HepG2 (cell line): ENCODE data around the gene ZNF414. TPM values are rescaled to one million over a fixed set of nuclear protein-coding genes. Genes with fewer than 3 reads are reported as not detected.

ENCODE experiments used
- ATAC-seq: fragments of 200-7000 bp; cut with Tn5 transposase; 3 replicates; pipeline ENCODE4 v1.9.1; 2020; ENCODE audit warnings: mild to moderate bottlenecking, moderate library complexity
- BruUV-seq: library from RNA; stranded (reverse); fragments of 400-500 nt; replicated peaks from 2 replicates; lab custom pipeline; 2021; lab: Mats Ljungman, UMichigan
- CTCF ChIA-PET: fragments of 300-600 bp; formaldehyde crosslinking; extraction: SDS; loops from one replicate; lab custom pipeline; 2021; ENCODE audit warnings: low total read pairs, inconsistent platforms, low intra/inter-chr PET ratio; lab: Yijun Ruan, JAX
- POLR2A ChIA-PET: fragments of 350-600 bp; sonication (Branson Sonifier 250); formaldehyde crosslinking; loops from one replicate; lab custom pipeline; 2020; ENCODE audit warnings: antibody characterized with exemption, inconsistent platforms; lab: Yijun Ruan, JAX
- DNase-seq: peaks from one replicate; pipeline ENCODE4 v3.0.0-alpha.2; 2015; ENCODE audit warnings: low spot score
- FAIRE-seq: peaks from 3 replicates; lab custom pipeline; 2011; peaks lifted over from hg19 to GRCh38; lab: Jason Lieb, UNC
- H2AFZ ChIP-seq: one replicate; pipeline ENCODE4 v1.6.1; 2011; ENCODE audit warnings: low read length, inconsistent platforms
- H3K27ac ChIP-seq: fragments of 300-600 bp; 3 replicates; pipeline ENCODE4 v1.8.0; 2011; ENCODE audit warnings: mixed run types, mild to moderate bottlenecking, mixed read lengths, low read length, inconsistent platforms; ENCODE audit not compliant: insufficient read depth; ENCODE audit errors: extremely low read length
- H3K27me3 ChIP-seq, 2 experiments: fragments of 200-600 bp in 1 of 2; 2 replicates in 1 of 2; 3 replicates in 1 of 2; pipeline versions ENCODE4 v1.6.0 to v1.8.0; 2011; ENCODE audit warnings: low read length in 2 of 2, mild to moderate bottlenecking in 2 of 2, moderate library complexity in 2 of 2, inconsistent platforms in 1 of 2; ENCODE audit not compliant: insufficient read depth in 2 of 2, control insufficient read depth in 1 of 2
- H3K36me3 ChIP-seq, 2 experiments: fragments of 200-600 bp in 1 of 2; replicated peaks in 1 of 2; 2 replicates in 1 of 2; 3 replicates in 1 of 2; pipeline versions ENCODE4 v1.5.1 to v1.8.0; 2011; ENCODE audit warnings: low read length in 2 of 2, inconsistent platforms in 1 of 2; ENCODE audit not compliant: insufficient read depth in 2 of 2, control insufficient read depth in 1 of 2
- H3K4me1 ChIP-seq: 2 replicates; pipeline ENCODE4 v1.5.1; 2012; ENCODE audit warnings: low read length, inconsistent platforms; ENCODE audit not compliant: insufficient read depth
- H3K4me2 ChIP-seq: 2 replicates; pipeline ENCODE4 v1.6.0; 2011; ENCODE audit warnings: low read depth, low read length, inconsistent platforms
- H3K4me3 ChIP-seq, 3 experiments: fragments of 200-600 bp in 1 of 3; sonication (generic), shearing (Covaris generic) in 1 of 3; replicated peaks in 1 of 3; 2 replicates each; pipeline ENCODE4 v1.5.1; 2011 to 2016; ENCODE audit warnings: low read length in 3 of 3, inconsistent platforms in 2 of 3, low read depth in 2 of 3, mild to moderate bottlenecking in 2 of 3, control low read depth in 1 of 3, mixed read lengths in 1 of 3; ENCODE audit not compliant: insufficient read depth in 1 of 3
- H3K79me2 ChIP-seq: one replicate; pipeline ENCODE4 v1.6.1; 2011; ENCODE audit warnings: low read length, inconsistent platforms; ENCODE audit not compliant: insufficient read depth
- H3K9ac ChIP-seq: 2 replicates; pipeline ENCODE4 v1.6.0; 2011; ENCODE audit warnings: mild to moderate bottlenecking, low read depth, low read length, inconsistent platforms; ENCODE audit not compliant: insufficient read depth
- H3K9me3 ChIP-seq: 2 replicates; pipeline ENCODE4 v1.5.1; 2012; ENCODE audit warnings: mild to moderate bottlenecking, low read length
- H4K20me1 ChIP-seq: 2 replicates; pipeline ENCODE4 v1.6.0; 2011; ENCODE audit warnings: inconsistent platforms, mild to moderate bottlenecking, low read length, moderate library complexity; ENCODE audit not compliant: insufficient read depth
- ATM ChIP-seq: fragments of 450-650 bp; IDR thresholded peaks from 2 replicates; pipeline ENCODE4 v1.7.1; 2017; ENCODE audit warnings: mild to moderate bottlenecking, borderline replicate concordance
- SMAD1 ChIP-seq: sonication (generic); formaldehyde crosslinking; IDR thresholded peaks from 2 replicates; pipeline ENCODE4 v1.4.0; 2020; ENCODE audit warnings: missing genetic modification reagents, low read depth, mild to moderate bottlenecking, borderline replicate concordance
- SNAPC4 ChIP-seq: sonication (generic); formaldehyde crosslinking; IDR thresholded peaks from 2 replicates; pipeline ENCODE4 v1.4.0; 2020; ENCODE audit warnings: mild to moderate bottlenecking, missing genetic modification reagents
- ZNF275 ChIP-seq: sonication (generic); formaldehyde crosslinking; IDR thresholded peaks from 2 replicates; pipeline ENCODE4 v1.8.0; 2022; ENCODE audit warnings: missing genetic modification reagents, mild to moderate bottlenecking, inconsistent platforms, borderline replicate concordance
- ZNF546 ChIP-seq: sonication (generic); formaldehyde crosslinking; conservative IDR thresholded peaks from 2 replicates; pipeline ENCODE4 v1.8.1; 2023; ENCODE audit warnings: mild to moderate bottlenecking, missing genetic modification reagents
- ZNF572 ChIP-seq: sonication (generic); formaldehyde crosslinking; IDR thresholded peaks from 2 replicates; pipeline ENCODE4 v1.5.1; 2020; ENCODE audit warnings: mild to moderate bottlenecking, missing genetic modification reagents
- WGBS: methylation state at CpG from one replicate; pipeline ENCODE4 v1.1.6; 2017; ENCODE audit warnings: low lambda C conversion rate; 5-methylcytosine and 5-hydroxymethylcytosine counted together
- in situ Hi-C: cut with HindIII; loops from 2 replicates; pipeline ENCODE4 v1.10.0; 2017; ENCODE audit warnings: low pct_unique_long_range_greater_than_20kb; ENCODE audit not compliant: extremely low pct_ligation_motif_present
- intact Hi-C: fragments of 100-400 bp; cut with micrococcal nuclease; formaldehyde crosslinking; loops from one replicate; pipeline ENCODE4 v1.10.0; 2022; ENCODE audit not compliant: unreplicated experiment
- polyA plus RNA-seq, 8 experiments: library from polyadenylated mRNA; depleted of rRNA in 3 of 8; stranded (reverse) in 7 of 8; unstranded in 1 of 8; fragments of >200 nt; fragmentation: Illumina TruSeq in 4 of 8; extraction: Trizol in 4 of 8; gene quantifications; 2 replicates each; pipeline versions ENCODE4 v1.2.1 to v1.2.3, GENCODE V29; 2011 to 2016; ENCODE audit warnings: low read depth in 4 of 8, missing spikeins in 1 of 8, mixed read lengths in 1 of 8; ENCODE audit not compliant: insufficient read depth in 1 of 8
- total RNA-seq, 5 experiments: library from RNA; depleted of rRNA; stranded (reverse); fragments of >200 nt; fragmentation: Illumina TruSeq; extraction: Trizol; gene quantifications; 2 replicates each; pipeline ENCODE4 v1.2.3, GENCODE V29; 2016; ENCODE audit warnings: low read depth in 1 of 5

ZNF414 gene
- total and polyA plus RNA-seq, 2 of the 13 experiments (the other 11 are each of a cell fraction or from before 2014, with no cell fraction given): 2.5 to 4.0 TPM

GRCh38 chr19:8481616-8482015 lies 32.4 kb downstream of the ZNF414 start:
- in situ Hi-C loops: no loop called here
- 99% methylated on average over 6 of the region's 6 CpGs for WGBS

More at GRCh38 chr19:8481616-8482015, 32.4 kb downstream of the ZNF414 start:
- ChIA-PET POLR2A (no interaction called here), CTCF (no interaction called here)
- FAIRE-seq: no peak
- Histone ChIP-seq H3K27me3 (no peaks in the 10 kb centered on the region), H3K36me3 (peaks cover 46 to 83% of the 10 kb centered on the region in 2 experiments), H4K20me1 (peaks cover 53% of the 10 kb centered on the region), H3K4me1 (no peaks in the 10 kb centered on the region), H3K79me2 (peaks cover 42% of the 10 kb centered on the region), H3K4me3 (no peak overlapping the region), H3K9me3 (no peaks in the 10 kb centered on the region), H2AFZ (no peak overlapping the region), H3K27ac (no peak overlapping the region), H3K9ac (no peak overlapping the region), H3K4me2 (no peak overlapping the region)
- no peak for TF ChIP-seq SNAPC4 (CRISPR knock-in tag)
- no peak for TF ChIP-seq SMAD1 (CRISPR knock-in tag)
- no peak for TF ChIP-seq ATM
- TF ChIP-seq ZNF546 (CRISPR knock-in tag): no peak
- no peak for TF ChIP-seq ZNF275 (CRISPR knock-in tag)
- no peak for TF ChIP-seq ZNF572
- ATAC-seq: no peak
- intact Hi-C loops: no loop called here
- BruUV-seq: no TSS peak
- no peak for DNase-seq
